ENCODE data around the gene MRPL2.

MRPL2 gene

GRCh38 chr6:43020052-43020705 is 39.1 kb downstream of the MRPL2 start:
- DNase-seq, result no peak

- DNase-seq, result no peak
Measured at GRCh38 chr6:43019152-43019551, 40.1 kb downstream of the MRPL2 start.

- DNase-seq, result no peak
Measured at GRCh38 chr6:43016943-43017334, 42.3 kb downstream of the MRPL2 start.

- DNase-seq, result no peak
Measured at GRCh38 chr6:43016176-43016942, 42.9 kb downstream of the MRPL2 start.

- DNase-seq, result peak; percentile 33
Measured at GRCh38 chr6:43014434-43014909, 44.8 kb downstream of the MRPL2 start.

- peak; percentile 100 for DNase-seq
Measured at GRCh38 chr6:43013843-43014433, 45.3 kb downstream of the MRPL2 start, which contains the start of the genes KLHDC3 and MEA1. TSS of gene KLHDC3 (plus strand) at chr6:43014249. CDS start at chr6:43017193, 2,944 bp downstream. TSS of gene MEA1 (minus strand) at chr6:43013946. CDS start at chr6:43013813, 133 bp downstream.

- DNase-seq, result peak; percentile 13
Measured at GRCh38 chr6:43013097-43013842, 46.0 kb downstream of the MRPL2 start.

GRCh38 chr6:43012364-43012763 is 46.9 kb downstream of the MRPL2 start:
- DNase-seq, result no peak

GRCh38 chr6:43011207-43011606 is 48.0 kb downstream of the MRPL2 start:
- DNase-seq, result no peak

GRCh38 chr6:43009124-43009523 is 50.1 kb downstream of the MRPL2 start:
- DNase-seq, result peak; percentile 33

- DNase-seq, result no peak
Measured at GRCh38 chr6:43007126-43007525, 52.1 kb downstream of the MRPL2 start.

GRCh38 chr6:43006251-43006650 is 53.0 kb downstream of the MRPL2 start:
- no peak for DNase-seq

- no peak for DNase-seq
Measured at GRCh38 chr6:43005844-43006243, 53.4 kb downstream of the MRPL2 start.
